GM19397 (cell line): Measurements from ENCODE around the gene LSAMP.

Source experiments
- ATAC-seq: cut with Tn5 transposase; IDR thresholded peaks from one replicate; pipeline ENCODE4 v1.9.1; 2021; ENCODE audit warnings: mild to moderate bottlenecking, moderate library complexity; ENCODE audit not compliant: unreplicated experiment

Gene LSAMP

GRCh38 chr3:116181159-116181558 lies 264.1 kb downstream of the LSAMP start:
- no peak for ATAC-seq

- ATAC-seq, result no peak
Observed at GRCh38 chr3:116179091-116179490, 266.2 kb downstream of the LSAMP start.

DNA sequence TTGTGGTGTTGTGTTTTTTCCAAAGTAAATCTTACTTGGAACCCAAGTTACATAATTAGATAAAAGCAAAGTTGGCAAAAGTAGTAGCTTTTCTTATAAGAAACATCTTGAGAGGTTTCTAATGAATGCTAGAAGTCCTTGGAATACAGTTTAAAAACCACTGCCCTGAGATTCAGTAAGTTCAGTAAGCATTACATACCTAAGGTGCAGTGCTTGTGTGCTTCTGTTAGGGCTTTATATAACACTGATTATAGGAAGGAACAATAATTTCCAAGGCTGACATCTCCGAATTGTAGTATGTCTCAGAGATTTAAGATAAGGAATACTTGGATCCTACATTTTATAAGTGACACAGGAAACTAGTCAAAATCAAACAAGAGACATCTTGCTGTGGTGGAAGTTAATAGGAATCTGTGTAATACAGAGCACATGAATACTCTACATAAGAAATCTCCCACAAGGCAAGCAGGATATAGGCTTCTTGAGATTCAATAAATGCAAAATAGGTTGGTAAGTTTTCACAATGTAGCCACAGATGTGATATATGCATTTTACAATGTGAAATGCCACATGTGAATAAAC lies 268.2 kb downstream of the LSAMP start:
- ATAC-seq, result no peak

DNA sequence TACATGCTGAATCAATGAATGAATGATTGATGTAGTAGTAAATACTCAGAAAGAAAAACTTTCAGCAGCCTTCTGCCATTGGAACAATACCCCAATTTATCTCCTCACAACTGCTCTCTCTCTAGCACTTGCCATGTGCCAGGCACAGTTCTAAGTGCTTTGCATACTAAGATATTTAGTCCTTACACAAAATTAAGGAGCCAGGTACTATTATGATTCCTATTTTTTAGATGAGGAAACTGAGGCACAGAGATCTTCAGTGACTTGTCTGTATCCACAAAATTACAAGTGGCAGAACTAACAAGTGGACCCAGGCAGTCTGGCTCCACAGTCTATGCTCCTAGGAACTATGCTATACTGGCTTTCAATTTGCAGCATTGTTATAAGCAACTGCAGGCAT lies 279.2 kb downstream of the LSAMP start:
- no peak for ATAC-seq

DNA sequence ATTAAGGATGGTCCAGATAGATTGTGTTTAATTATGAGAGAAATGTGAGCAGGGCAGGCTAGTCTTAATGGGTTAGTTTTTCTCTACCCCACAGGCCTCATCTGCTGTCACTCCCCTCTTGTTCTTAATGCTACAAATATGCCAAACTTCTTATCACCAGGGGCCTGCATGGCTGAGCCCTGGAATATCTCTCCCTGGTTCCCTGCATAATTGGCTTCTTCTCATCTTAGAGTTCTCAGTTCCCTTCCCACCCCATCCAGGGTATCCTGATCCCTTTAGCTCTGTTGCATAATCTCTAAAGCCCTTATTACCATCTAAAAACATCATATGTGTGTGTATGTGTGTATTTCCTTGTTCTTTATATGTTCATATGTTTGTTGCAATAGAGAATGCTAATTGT lies 279.6 kb downstream of the LSAMP start:
- ATAC-seq, result no peak

DNA sequence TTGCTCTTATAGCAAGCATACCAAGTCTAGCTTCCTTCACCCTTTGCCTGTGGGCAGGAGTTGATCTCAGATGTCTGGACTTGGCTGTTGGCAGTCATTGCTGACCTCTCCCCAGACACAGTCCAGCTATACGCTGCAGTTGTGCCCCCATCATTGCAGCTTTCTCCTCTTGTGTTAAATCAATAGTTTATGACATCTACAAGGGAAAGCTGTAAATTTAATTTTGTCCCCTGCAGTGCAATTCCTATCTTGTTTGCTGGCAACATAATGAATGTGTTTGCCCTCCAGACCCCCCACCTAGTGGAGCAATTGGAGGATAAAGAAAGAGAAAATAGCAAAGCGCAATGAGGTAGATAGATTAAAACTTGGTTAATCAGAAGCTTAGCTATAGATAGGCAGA lies 280.2 kb downstream of the LSAMP start:
- no peak for ATAC-seq

DNA sequence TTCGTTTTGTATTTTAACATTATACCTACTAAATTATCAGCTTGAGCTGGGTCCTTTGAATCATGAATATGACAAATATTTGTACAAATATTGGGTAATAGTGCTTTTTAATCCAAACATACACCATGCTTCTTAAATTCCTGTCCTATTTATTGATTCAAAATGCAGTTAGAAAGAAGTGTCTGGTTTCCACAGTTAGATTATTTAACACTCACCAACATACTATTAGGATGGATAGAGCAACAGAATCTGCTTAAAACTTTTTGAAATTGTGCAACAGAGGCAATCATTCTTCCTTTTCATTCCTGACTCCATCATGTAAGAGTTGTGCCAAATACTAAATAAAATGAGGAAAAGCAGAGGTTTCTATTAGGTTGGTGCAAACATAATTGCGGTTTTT lies 281.2 kb downstream of the LSAMP start:
- ATAC-seq, result no peak

DNA sequence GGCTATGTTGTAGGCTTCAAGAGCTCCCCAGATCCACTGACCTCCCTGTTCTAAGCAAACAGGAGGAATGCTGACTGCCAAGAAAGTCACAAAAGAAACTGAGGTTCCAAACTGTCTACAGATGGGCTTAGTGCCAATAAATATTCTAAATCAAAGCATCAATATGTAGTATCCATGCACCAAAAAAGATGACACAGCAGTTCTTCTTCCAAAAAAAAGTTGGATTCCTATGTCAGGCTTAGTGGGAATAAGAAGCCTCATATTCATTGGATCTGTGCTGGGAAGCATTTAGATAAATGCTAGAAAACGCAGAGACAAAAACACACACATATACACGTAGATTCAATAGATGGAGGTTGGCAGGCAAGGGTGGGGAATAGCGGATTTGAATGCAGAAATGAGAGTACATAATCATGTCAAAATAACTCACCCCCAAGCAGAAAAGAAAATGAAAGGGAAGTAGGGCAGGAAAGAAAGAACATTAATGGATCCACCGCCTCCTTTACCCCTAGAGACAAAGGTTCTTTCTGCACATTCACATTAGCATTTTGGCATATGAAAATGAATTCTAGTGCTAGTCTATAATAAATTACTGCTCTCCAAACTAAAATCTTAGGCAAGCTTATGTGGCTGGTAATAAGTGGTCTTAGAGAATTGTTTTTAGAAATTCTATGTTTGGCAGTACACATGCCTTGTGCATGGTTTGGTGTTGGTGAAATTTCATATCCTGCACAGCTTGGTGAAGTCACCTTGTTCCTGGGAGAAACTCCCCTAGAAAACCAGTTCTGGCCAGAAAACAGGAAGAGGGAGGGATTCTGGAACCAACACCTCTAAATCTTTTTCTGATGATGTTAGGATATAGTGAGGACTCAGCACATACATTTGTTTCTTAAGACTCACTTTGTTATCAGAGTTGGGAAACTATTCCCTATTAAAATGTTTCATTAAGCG lies 283.4 kb downstream of the LSAMP start:
- no peak for ATAC-seq

DNA sequence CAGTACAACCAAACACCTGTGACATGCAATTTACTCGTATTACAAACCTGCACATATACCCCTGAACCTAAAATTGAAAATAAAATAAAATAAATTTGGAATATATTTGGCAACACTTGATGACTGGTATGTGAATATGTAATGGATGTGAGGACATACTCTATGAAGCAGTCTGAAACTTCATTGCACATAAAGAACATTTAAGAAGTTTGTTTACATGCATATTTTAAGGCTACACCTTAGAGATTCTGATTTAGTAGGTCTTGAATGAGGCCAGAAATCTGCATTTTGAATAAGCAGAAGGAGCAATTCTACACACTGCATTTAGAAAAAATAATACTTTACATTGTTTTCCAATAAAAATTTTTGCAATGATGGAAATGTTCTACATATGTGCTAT lies 284.7 kb downstream of the LSAMP start:
- no peak for ATAC-seq

- no peak for ATAC-seq
Observed at GRCh38 chr3:116155841-116156240, 289.4 kb downstream of the LSAMP start.

GRCh38 chr3:116154389-116154788 lies 290.9 kb downstream of the LSAMP start:
- ATAC-seq, result no peak

GRCh38 chr3:116153174-116153573 lies 292.1 kb downstream of the LSAMP start:
- no peak for ATAC-seq

DNA sequence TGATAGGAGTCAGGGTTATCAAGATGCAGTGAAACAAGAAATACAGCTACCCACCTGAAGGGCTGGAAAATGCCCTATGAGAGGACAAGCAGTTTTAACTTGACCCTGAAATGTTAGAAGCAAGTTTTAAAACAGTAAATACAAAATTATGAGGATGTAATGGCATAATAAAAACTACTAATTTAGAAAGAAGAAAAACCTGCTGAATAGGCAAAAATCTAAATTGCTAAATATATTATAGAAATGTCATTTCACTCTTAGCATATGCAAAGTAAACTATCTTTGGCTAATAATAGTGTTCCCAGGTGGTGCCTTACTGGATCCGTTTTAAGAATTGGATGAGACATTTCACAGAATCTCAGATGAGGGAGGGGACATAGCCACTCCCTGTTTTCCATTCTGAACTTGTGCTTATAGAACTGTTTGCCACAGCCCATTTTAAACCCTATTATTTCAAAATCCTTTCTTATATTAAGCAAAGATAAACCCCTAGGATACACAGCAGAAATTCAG lies 294.6 kb downstream of the LSAMP start:
- ATAC-seq, result no peak

DNA sequence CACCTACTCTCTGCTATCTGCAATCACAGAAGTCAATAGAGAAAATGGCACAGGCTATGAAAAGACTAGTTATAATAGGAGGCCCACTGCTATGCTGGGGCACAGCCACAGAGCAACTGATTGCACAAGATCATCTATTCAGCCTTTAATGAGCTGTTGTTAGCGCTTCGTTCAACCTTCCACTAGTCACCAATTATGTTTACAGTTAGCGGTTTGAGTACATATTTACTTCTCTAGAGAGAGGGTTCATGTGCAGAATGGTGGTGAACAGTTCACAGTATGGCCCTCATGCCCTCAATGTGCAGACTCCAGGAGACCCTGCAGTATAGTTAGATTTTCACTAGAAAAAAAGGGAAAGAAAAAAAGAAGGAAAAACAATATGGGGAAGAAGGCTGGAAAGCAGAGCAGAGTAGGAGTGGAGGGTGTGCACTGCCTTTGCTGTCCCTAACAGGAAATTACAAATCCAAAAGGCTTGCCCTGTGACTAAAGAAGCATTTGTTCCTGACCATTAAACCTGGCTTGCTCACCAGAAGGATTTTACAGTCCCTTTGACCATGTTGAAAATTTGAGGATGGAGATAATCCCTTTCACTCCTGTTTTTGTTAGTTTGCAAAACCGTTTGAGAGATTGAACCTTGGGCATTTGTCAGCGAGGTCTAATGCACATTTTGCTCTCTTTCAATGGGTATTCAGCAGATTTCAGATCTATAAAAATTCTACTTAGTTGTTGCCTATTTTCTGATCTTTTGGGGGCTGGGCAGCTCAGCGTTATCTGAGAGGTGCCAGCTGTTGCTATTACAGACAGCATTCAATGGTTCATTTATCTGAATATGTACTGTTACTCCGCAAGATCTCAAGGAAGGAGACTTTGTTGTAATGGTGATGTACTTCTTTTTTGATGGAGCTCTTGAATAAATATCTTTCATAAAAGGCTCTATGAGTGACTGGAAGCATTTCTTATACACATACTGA lies 296.1 kb downstream of the LSAMP start:
- no peak for ATAC-seq

DNA sequence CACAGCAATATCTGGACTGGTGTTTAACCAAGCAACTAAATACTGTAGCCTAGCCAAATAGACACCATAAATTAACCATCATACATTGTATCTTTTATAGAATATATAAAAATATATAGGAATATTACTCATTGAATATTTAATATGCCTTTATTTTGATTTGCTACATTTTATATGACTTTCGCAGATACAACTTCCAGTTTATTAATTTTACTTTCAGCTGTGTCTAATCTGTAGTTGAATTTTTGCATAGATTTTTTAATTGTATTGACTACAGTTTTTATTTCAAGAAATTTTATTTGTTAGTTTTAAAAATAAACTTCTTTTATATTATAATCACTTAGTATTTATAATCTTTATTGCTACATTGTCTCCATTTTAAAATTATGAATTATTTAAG lies 299.7 kb downstream of the LSAMP start:
- no peak for ATAC-seq

DNA sequence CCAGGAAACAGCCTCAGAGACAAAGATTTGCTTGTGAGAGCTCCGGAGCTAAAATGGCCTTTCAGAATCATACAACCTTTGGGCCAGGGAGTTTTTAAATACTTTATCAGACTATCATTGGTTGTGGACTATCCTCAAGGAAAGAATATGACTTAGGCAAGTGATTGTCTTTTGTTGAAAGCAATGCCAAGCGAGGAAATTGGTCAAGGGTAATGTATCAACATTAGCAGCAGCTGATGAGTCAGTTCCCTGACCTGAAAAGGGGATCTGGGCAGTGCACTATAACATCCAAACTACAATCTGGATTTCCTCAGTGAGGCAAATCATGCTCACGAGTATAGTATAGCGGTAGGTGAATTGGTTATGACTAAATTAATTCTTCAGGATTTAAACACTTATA lies 303.6 kb downstream of the LSAMP start:
- no peak for ATAC-seq

- ATAC-seq, result no peak
Observed at GRCh38 chr3:116140100-116140689, 305.1 kb downstream of the LSAMP start.

DNA sequence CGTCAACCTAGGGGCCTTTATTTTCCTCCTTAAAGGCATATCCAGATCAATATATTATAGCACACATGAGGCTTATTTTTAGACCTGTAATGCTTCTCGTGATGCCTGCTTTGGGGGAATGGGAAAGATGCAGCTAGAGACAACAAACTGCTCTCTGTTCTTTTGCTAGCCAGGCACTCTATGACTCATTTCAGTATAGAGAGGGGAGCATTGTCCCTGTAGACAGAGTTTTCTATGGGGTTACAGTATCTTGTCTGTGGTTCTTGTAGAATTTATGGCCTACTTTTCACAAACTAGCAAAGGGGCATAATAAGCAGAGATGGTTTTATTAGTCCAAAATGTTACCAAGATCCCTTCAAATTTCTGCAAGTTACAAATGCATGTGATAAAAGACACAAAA lies 305.6 kb downstream of the LSAMP start:
- ATAC-seq, result no peak

DNA sequence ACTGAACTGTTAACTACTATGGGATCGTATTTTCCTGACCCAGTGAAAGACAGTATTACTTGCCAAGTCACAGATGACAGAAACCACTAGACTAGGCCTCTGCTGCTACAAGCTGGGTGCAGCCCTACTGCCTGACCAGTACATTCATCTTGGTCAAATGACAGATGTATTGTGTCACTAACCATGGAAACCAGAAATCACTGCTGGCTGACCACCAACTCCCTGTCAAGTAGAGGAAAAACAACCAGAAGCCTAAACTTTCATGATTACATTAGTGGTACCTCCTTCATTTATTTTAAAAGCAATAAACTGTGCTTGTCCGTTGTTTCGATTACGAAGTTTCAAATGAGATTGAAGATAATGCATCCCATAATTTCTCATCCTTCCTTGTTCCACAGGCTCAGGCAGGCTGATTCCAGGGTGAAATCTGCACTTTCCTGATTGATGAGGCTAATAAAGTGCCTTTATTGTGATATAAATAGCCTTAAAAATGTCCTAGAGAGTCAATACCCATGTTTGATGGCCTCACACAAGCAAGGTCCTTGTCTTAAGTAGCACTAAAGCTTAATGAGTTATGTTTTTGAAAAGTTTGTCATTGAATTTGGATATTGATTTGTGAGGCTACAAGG lies 309.7 kb downstream of the LSAMP start:
- no peak for ATAC-seq
